Neural progenitor cell (in vitro differentiated cells): ENCODE measurements around the gene SCUBE3.

ENCODE experiments used
- CTCF ChIP-seq: fragments of 200-600 bp; sonication (generic); IDR thresholded peaks from 2 replicates; pipeline ENCODE4 v1.5.1; 2017; ENCODE audit warnings: antibody characterized with exemption, mild to moderate bottlenecking
- EZH2phosphoT487 ChIP-seq: fragments of 200-600 bp; sonication (generic); IDR thresholded peaks from 2 replicates; pipeline ENCODE4 v1.6.1; 2017; ENCODE audit warnings: antibody characterized with exemption

DNA sequence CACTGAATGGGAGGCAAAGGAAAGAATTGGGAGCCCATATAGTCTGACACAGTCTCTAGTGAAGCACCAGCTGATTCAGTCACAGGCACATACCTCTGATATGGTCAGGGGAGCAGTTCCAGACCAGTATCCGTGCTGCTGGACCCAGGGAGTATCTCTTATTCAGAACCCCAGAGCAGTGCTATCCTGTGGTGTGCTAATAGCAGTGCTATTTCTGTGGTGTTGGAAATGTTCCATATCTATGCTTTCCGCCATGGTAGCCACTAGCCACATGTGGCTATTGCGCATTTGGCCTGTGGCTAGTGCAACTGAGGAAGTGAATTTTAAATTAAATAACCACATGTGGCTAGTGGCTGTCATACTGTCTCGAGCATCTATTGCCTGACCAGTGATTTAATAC is 11.0 kb downstream of the SCUBE3 start:
- TF ChIP-seq CTCF = no peak
- TF ChIP-seq EZH2phosphoT487 = no peak
